HG02973 (cell line): Measurements from ENCODE around the gene NEGR1.

Experiments used
- ATAC-seq: cut with Tn5 transposase; IDR thresholded peaks from one replicate; pipeline ENCODE4 v1.9.1; 2021; ENCODE audit warnings: moderate library complexity; ENCODE audit not compliant: unreplicated experiment

Gene NEGR1

GRCh38 chr1:72122099-72122880 is 160.0 kb downstream of the NEGR1 start:
- ATAC-seq, result no peak

- ATAC-seq, result no peak
These were observed 162.8 kb downstream of the NEGR1 start for GRCh38 chr1:72119491-72119890.

GRCh38 chr1:72117621-72118020 is 164.7 kb downstream of the NEGR1 start:
- ATAC-seq, result no peak

GRCh38 chr1:72115290-72115689 is 167.0 kb downstream of the NEGR1 start:
- ATAC-seq, result no peak

GRCh38 chr1:72111662-72112061 is 170.7 kb downstream of the NEGR1 start:
- no peak for ATAC-seq

GRCh38 chr1:72109916-72110315 is 172.4 kb downstream of the NEGR1 start:
- ATAC-seq, result no peak

GRCh38 chr1:72105201-72105600 is 177.1 kb downstream of the NEGR1 start:
- no peak for ATAC-seq

GRCh38 chr1:72101840-72102632 is 180.3 kb downstream of the NEGR1 start:
- no peak for ATAC-seq

- ATAC-seq, result no peak
These were observed 181.6 kb downstream of the NEGR1 start for GRCh38 chr1:72100771-72101170.

- no peak for ATAC-seq
These were observed 184.3 kb downstream of the NEGR1 start for GRCh38 chr1:72097851-72098570.

- no peak for ATAC-seq
These were observed 188.1 kb downstream of the NEGR1 start for GRCh38 chr1:72094209-72094608.

- no peak for ATAC-seq
These were observed 195.9 kb downstream of the NEGR1 start for GRCh38 chr1:72086394-72086793.

- no peak for ATAC-seq
These were observed 206.9 kb downstream of the NEGR1 start for GRCh38 chr1:72075425-72075824.

GRCh38 chr1:72066431-72066830 is 215.9 kb downstream of the NEGR1 start:
- no peak for ATAC-seq

GRCh38 chr1:72064196-72065075 is 217.9 kb downstream of the NEGR1 start:
- no peak for ATAC-seq

GRCh38 chr1:72063364-72064044 is 218.8 kb downstream of the NEGR1 start:
- no peak for ATAC-seq

- no peak for ATAC-seq
These were observed 219.8 kb downstream of the NEGR1 start for GRCh38 chr1:72062584-72062983.

- no peak for ATAC-seq
These were observed 221.7 kb downstream of the NEGR1 start for GRCh38 chr1:72060466-72061245.

GRCh38 chr1:72056516-72056915 is 225.8 kb downstream of the NEGR1 start:
- no peak for ATAC-seq
